ENCODE results near the gene MYL9.
"Not testable (repeated sequence)": the region's sequence is repeated elsewhere in the genome, so short reads cannot be mapped to it uniquely, and the experiment has no call there.

MYL9 gene

DNA sequence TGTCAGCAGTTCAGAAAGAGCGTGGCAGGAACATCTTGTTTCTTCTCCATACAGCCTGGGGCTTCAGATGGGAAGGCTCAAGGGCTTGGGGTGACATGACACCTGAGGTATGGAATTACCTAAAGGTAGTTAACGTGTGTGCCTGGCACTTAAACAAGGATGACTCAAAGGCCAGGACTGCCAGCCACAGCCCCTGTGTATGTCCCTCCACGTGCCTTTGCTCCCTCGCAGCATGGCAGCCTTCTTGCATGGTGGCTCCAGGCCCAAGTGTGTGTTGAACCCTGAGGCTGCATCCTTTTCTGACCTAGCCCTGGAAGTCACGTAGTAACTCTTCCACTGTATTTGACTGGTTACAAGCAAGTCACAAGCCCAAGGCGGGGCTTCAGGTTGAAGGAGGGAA lies 33.6 kb upstream of the MYL9 start:
- Histone ChIP-seq H3K4me1 (ENCODE audit: insufficient read depth, low read length) (no peaks in the 10 kb centered on the region), H3K9ac (ENCODE audit: low read depth, low read length) (no peak overlapping the region), H3K9me3 (ENCODE audit: control insufficient read depth, insufficient read depth, low read length) (no peaks in the 10 kb centered on the region), H3K36me3 (ENCODE audit: insufficient read depth, low read length) (no peaks in the 10 kb centered on the region; the same call in none of the 2 replicates)

DNA sequence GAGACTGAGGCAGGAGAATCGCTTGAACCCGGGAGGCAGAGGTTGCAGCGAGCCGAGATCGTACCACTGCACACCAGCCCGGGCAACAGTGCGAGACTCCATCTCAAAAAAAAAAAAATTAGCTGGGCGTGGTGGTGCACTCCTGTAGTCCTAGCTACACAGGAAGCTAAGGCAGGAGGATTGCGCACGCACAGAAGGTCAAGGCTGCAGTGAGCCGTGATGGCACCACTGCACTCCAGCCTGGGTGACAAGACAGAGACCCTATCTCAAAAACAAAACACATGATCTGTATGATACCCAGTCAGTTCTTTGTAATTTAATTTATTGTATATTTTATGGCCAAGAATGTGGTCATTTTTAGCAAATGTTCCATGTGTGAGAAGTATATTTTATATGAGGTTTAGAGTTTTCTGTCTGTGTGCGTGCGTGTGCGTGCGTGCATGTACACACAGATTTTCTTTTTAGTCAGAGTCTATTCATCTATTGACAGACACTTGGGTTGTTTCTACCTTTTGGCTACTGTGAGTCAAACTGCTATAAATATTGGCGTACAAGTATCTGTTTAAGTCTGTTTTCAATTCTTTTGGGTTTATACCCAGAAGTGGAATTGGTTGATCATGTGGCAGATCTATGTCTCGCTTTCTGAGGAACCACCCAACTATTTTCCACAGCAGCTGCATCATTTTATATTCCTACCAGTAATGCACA lies 22.2 kb upstream of the MYL9 start:
- Histone ChIP-seq H3K9me3 (ENCODE audit: control insufficient read depth, insufficient read depth, low read length) (no peaks in the 10 kb centered on the region), H3K36me3 (ENCODE audit: insufficient read depth, low read length) (peaks cover 8% of the 10 kb centered on the region), H3K9ac (ENCODE audit: low read depth, low read length) (no peak overlapping the region), H3K4me1 (ENCODE audit: insufficient read depth, low read length) (no peaks in the 10 kb centered on the region)

DNA sequence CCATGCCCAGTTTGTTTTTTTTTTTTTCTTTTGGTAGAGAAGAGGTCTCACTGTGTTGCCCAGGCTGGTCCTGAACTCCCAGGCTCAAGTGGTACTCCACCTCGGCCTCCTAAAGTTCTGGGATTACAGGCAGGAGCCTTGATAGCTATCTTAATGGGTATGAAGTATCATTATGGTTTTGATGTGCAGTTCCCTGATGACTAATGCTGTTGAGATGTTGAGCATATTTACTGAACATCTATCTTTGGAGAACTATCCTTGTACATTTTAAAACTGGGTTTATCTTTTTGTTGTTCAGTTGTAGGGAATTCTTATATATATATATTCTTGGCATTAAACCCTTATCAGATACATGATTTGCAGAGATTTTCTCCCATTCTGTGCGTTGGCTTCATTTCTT lies 21.4 kb upstream of the MYL9 start:
- Histone ChIP-seq H3K36me3 (ENCODE audit: insufficient read depth, low read length) (peaks cover 11% of the 10 kb centered on the region), H3K9ac (ENCODE audit: low read depth, low read length) (no peak overlapping the region)

DNA sequence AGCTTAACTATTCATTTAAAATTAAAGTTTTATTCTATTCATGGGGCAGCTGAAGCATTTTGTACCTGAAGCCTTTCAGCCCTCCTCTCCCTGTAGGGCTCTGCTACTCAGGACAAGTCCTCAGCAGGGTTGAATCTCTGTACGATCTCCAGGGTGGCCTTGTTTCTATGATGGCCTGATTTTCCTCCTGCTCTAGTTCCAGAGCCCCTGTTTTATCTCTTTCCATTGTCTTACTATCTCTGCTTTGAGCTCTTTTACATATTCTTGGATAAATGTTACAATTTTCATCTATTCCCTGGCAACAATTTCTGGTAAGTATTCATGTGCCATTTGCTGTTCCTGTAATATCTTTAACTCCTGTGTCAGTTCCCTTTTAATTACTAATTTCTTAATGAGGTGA lies 19.8 kb upstream of the MYL9 start:
- H3K9me3 ChIP-seq (ENCODE audit: control insufficient read depth, insufficient read depth, low read length): no peaks in the 10 kb centered on the region
- H3K36me3 ChIP-seq (ENCODE audit: insufficient read depth, low read length): peaks cover 10% of the 10 kb centered on the region
- no peak overlapping the region for H3K9ac ChIP-seq (ENCODE audit: low read depth, low read length)

More for the DNA sequence above, 21.4 kb upstream of the MYL9 start:
- Histone ChIP-seq H3K4me1 (ENCODE audit: insufficient read depth, low read length) (no peaks in the 10 kb centered on the region), H3K9me3 (ENCODE audit: control insufficient read depth, insufficient read depth, low read length) (no peaks in the 10 kb centered on the region)

DNA sequence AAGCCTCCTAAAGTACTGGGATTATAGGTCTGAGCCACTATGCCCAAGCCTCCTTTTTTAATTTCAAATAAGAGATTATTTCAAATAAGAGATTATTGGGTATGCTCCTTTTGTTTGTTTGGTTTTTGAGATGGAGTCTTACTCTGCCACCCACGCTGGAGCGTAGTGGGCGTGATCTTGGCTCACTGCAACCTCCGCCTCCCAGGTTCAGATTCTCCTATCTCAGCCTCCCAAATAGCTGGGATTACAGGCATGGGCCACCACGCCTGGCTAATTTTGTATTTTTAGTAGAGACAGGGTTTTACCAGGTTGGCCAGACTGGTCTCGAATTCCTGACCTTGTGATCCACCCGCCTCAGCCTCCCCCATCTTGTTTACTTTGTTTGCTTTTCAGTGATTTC lies 18.9 kb upstream of the MYL9 start:
- H3K4me1 ChIP-seq (ENCODE audit: insufficient read depth, low read length); H3K9ac ChIP-seq (ENCODE audit: low read depth, low read length); H3K9me3 ChIP-seq (ENCODE audit: control insufficient read depth, insufficient read depth, low read length): not testable (repeated sequence)
- peaks cover 17% of the 10 kb centered on the region for H3K36me3 ChIP-seq (ENCODE audit: insufficient read depth, low read length)

More for the DNA sequence above, 19.8 kb upstream of the MYL9 start:
- H3K4me1 ChIP-seq (ENCODE audit: insufficient read depth, low read length): no peaks in the 10 kb centered on the region

DNA sequence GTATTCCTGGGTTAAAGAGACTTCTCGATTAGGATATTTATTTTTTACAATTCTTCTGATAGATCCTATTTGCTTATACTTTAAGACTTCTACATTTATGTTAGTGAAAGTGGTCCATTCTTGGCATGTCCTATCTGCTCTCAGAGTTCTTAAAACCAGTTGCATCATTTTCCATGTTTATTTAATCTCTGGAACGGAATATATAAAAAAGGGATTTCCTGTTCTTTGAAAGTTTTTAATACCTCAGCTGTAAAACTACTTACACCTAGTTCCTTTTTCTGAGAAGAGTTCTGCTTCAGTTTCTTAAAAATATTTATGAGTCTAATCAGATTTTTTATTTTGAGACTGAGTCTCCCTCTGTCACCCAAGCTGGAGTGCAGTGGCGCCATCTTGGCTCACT lies 18.0 kb upstream of the MYL9 start:
- no peak overlapping the region for H3K9ac ChIP-seq (ENCODE audit: low read depth, low read length)
- H3K9me3 ChIP-seq (ENCODE audit: control insufficient read depth, insufficient read depth, low read length): no peaks in the 10 kb centered on the region
- no peaks in the 10 kb centered on the region for H3K4me1 ChIP-seq (ENCODE audit: insufficient read depth, low read length)
- H3K36me3 ChIP-seq (ENCODE audit: insufficient read depth, low read length): peaks cover 18% of the 10 kb centered on the region

DNA sequence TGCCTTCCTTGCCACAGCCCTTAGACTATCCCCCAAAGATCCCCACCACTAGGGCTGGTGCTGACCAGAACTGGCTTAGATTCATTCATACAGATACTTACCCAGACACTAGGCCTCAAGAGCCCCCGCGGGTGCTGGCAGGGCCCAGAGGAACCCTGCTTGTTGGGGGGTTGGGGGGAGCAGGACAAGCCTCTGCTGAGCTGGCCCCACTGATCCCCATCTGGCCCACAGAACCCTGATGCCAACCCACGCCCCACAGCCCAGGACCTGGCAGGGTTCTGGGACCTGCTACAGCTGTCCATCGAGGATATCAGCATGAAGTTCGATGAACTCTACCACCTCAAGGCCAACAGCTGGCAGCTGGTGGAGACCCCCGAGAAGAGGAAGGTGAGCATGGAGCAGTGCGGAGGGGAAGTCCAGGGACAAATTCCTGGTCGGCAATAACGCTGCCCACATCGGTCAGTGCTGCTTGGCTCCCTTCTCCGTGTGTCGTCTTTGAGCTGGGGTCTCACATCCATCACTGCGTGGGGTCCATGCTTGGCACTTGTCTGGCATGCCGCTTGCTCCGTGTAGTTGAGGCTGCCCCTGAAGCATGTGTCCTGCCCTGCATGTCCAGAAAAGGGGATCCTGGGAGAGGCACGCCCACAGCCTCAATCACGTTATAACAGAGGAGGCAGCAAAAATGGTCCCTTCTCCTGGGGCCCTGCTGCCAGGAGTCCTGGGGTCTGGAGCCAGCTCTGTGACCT lies 15.5 kb upstream of the MYL9 start:
- Histone ChIP-seq H3K9ac (ENCODE audit: low read depth, low read length) (no peak overlapping the region), H3K9me3 (ENCODE audit: control insufficient read depth, insufficient read depth, low read length) (no peaks in the 10 kb centered on the region), H3K36me3 (ENCODE audit: insufficient read depth, low read length) (peaks cover 18% of the 10 kb centered on the region), H3K4me1 (ENCODE audit: insufficient read depth, low read length) (no peaks in the 10 kb centered on the region)

DNA sequence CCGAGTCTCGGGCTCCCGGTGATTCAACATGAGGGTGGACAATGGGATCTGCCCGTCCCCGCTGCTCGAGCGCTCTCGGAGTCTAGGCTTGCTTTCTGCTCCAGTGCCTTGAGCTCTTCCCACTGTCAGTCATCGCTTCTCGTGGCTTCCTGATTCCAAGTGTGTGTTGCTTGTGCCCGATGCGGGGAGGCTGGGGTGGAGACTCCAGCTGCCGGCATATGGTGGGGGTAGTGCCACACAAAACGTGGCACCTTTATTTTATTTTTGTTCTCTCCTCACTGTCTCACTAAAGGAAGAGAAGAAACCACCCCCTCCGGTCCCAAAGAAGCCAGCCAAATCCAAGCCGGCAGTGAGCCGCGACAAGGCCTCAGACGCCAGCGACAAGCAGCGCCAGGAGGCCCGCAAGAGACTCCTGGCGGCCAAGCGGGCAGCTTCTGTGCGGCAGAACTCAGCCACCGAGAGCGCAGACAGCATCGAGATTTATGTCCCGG lies 14.8 kb upstream of the MYL9 start:
- Histone ChIP-seq H3K9ac (ENCODE audit: low read depth, low read length) (no peak overlapping the region), H3K4me1 (ENCODE audit: insufficient read depth, low read length) (no peaks in the 10 kb centered on the region), H3K36me3 (ENCODE audit: insufficient read depth, low read length) (peaks cover 18% of the 10 kb centered on the region), H3K9me3 (ENCODE audit: control insufficient read depth, insufficient read depth, low read length) (no peaks in the 10 kb centered on the region)

DNA sequence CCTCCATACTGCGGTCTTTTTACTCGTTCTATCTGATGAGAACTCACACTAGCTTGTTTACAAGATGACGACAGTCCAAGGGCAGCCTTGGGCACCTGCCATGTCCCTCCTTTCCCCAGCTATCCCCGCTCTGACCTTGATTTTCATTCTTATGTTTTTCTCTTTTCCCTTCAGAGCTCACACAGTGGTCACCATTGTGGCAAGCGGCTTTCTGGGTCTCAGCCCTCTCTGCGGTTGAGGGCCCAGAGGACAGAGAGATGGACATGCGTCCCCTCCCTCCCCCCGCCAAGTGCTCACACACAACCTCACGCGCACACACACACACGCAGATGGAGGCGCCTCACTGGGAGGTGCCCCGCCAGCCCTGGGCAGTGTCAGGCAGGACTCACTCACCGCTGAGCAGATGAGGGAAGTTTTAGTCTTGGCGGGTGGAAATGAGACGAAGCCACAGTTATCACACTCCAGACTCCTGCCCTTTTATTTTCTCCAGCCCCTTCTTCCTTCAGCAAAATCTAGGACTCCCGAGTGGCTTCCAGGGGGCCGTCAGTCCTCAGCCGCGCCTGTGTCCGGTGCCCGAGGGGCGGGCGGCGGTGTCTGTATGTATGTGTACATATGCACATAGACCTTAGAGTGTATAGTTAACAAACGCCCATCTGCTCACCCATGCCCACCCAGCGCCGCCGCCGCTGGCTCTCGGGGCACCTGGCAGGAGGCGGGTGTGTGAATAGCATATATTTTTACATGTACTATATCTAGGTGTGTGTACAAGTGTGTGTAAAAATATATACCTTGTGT lies 13.8 kb upstream of the MYL9 start:
- H3K9ac ChIP-seq (ENCODE audit: low read depth, low read length): no peak overlapping the region
- peaks cover 18% of the 10 kb centered on the region for H3K36me3 ChIP-seq (ENCODE audit: insufficient read depth, low read length)
- no peaks in the 10 kb centered on the region for H3K9me3 ChIP-seq (ENCODE audit: control insufficient read depth, insufficient read depth, low read length)
- no peaks in the 10 kb centered on the region for H3K4me1 ChIP-seq (ENCODE audit: insufficient read depth, low read length)

DNA sequence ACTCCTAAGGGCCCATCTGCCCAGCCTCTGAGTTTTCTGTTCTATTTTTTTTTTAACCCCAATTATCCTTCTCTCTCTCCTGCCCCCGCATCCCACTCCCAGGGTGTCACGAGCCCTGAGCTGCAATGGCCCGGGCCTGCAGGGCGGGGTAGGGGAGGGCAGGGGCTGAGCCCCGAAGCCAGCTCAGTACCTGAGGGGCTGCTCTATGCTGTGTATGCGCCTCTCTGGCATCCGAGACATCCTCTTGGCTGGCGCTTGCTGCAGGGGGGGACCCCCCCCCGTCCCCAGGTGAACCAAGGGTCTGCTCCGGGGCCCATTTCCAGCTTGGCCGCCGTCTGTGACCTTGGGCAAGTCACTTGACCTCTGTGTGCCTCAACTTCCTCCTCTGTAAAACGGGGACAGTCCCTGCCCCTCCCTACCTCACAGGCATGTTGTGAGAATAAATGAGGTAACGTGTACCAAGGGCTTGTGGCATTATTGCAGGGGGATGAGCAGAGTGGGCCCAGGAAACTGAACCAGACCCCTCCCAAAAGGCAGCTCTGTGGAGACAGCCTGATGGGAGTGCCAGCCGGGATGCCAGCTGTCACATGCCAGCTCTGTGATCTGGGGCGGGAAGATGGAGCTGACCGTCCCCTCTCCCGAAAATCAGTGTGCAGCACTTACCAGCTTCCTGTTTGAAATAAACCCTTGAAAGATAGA lies 13.0 kb upstream of the MYL9 start:
- Histone ChIP-seq H3K36me3 (ENCODE audit: insufficient read depth, low read length) (peaks cover 18% of the 10 kb centered on the region), H3K4me1 (ENCODE audit: insufficient read depth, low read length) (no peaks in the 10 kb centered on the region), H3K9me3 (ENCODE audit: control insufficient read depth, insufficient read depth, low read length) (no peaks in the 10 kb centered on the region), H3K9ac (ENCODE audit: low read depth, low read length) (no peak overlapping the region)

DNA sequence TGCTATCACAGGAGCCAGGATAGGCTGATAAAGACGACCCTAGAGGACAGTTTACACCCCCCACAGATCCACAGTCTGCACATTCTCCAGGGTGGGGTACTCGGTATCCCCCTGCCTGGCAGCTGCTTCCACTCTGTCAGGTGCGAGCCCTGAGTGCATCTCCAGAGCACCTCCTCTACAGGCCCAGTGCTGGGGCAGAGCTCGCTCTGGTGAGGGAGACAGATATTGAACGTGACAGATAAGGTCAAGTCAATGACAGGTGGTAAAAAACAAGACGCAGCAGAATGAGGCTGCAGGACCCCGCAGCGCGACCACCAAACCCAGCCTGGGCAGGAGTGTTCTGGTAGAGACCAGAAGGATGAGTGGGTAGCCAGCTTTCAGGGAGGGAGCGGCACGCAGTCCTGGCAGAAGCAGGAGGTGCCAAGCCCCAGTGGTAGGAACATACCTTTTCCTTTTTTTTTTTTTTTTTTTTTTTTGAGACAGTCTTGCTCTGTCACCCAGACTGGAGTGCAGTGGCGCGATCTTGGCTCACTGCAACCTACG lies 12.4 kb upstream of the MYL9 start:
- Histone ChIP-seq H3K36me3 (ENCODE audit: insufficient read depth, low read length) (peaks cover 16% of the 10 kb centered on the region), H3K9me3 (ENCODE audit: control insufficient read depth, insufficient read depth, low read length) (no peaks in the 10 kb centered on the region), H3K9ac (ENCODE audit: low read depth, low read length) (no peak overlapping the region), H3K4me1 (ENCODE audit: insufficient read depth, low read length) (no peaks in the 10 kb centered on the region)

DNA sequence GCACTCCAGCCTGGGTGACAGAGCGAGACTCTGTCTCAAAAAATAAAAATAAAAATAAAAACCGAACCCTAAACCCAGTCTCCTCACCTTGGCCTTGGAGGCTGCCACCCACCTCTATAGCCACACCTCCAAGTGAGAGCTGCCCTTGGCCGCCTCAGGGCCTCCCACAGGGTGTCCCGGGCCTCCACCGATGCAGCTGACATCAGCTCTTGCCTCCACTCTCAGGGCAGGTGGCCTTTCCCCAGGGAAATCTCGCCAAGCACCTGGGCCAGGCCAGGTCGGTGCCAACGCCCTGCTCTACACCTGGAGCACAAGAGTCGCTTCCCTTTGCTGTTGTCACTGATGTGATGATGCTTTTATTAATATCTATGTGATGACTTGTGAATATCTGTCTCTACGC lies 8.9 kb upstream of the MYL9 start:
- no peaks in the 10 kb centered on the region for H3K9me3 ChIP-seq (ENCODE audit: control insufficient read depth, insufficient read depth, low read length)
- no peaks in the 10 kb centered on the region for H3K4me1 ChIP-seq (ENCODE audit: insufficient read depth, low read length)
- peaks cover under 1% of the 10 kb centered on the region; the same call in 1 of the 2 replicates for H3K36me3 ChIP-seq (ENCODE audit: insufficient read depth, low read length)
- no peak overlapping the region for H3K9ac ChIP-seq (ENCODE audit: low read depth, low read length)

DNA sequence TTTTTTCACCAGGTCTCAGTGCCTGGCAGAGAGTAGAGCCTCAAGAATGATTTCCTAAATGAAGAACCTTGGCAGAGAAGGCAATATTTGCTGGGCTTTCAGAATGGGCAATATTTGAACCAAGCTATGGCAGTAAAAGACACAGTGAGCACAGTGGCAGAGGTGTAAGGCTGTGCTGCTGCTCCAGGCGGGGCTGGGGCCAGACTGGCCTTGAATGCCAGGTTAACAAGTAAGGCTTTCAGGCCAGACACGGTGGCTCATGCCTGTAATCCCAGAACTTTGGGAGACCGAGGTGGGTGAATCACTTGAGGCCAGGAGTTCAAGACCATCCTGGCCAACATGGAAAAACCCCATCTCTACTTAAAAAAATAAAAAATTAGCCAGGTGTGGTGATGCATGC lies 8.5 kb upstream of the MYL9 start:
- Histone ChIP-seq H3K9me3 (ENCODE audit: control insufficient read depth, insufficient read depth, low read length) (no peaks in the 10 kb centered on the region), H3K36me3 (ENCODE audit: insufficient read depth, low read length) (no peaks in the 10 kb centered on the region), H3K9ac (ENCODE audit: low read depth, low read length) (no peak overlapping the region), H3K4me1 (ENCODE audit: insufficient read depth, low read length) (no peaks in the 10 kb centered on the region)
